ENCODE data around the gene LDLRAP1.

The LDLRAP1 gene

DNA sequence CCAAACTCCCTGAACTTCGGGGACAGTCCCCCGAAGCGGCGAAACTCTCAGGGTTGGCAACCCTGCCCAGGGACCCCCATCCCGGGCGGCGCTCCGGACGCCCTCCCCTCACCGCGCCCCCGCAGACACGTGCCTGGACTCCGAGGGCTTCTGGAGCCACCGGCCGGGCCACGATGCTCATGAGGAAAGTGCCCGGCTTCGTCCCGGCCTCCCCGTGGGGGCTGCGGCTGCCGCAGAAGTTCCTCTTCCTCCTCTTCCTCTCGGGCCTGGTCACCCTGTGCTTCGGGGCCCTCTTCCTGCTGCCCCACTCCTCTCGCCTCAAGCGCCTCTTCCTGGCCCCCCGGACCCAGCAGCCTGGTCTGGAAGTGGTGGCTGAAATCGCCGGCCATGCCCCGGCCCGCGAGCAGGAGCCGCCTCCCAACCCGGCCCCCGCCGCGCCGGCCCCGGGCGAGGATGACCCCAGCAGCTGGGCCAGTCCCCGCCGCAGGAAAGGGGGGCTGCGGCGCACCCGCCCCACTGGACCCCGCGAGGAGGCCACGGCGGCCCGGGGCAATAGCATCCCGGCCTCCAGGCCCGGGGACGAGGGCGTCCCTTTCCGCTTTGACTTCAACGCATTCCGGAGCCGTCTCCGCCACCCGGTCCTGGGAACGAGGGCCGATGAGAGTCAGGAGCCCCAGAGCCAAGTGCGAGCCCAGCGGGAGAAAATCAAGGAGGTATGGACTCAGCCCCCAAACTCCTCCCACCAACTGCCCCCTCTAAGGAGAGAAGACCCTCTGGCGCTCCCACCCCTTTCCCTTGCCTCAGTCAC, 74.4 kb downstream of the LDLRAP1 start:
- H3K4me2 ChIP-seq (ENCODE audit: low read length) = peak overlapping the region; percentile 92
- H3K9ac ChIP-seq (ENCODE audit: low read depth, low read length) = no peak overlapping the region

DNA sequence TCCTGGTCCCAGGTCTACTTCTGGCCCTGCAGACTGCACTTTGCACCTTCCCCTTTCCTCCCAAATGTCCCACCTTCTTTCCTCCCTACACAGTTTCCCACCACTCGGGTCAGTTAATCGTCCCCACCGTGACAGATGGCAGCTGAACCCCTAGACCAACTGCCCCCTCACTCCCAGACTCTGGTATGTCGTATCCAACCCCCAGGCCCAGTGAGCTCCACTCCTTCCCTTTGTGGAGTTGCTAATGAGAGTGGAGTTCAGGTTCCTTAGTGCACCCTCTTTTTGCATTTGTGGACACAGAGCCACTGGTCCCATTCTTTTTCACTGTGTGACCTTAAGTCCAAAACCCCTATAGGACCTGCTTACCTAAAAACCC, 75.0 kb downstream of the LDLRAP1 start:
- Histone ChIP-seq H3K4me2 (ENCODE audit: low read length) (no peak overlapping the region), H3K27me3 (ENCODE audit: control insufficient read depth, insufficient read depth, low read length) (peaks cover 74% of the 10 kb centered on the region), H3K9me3 (replicated peaks; ENCODE audit: low read length) (no peaks in the 10 kb centered on the region), H3K4me1 (ENCODE audit: control insufficient read depth, insufficient read depth, low read length) (peaks cover 20% of the 10 kb centered on the region), H3K4me3 (ENCODE audit: low read length) (no peak overlapping the region), H3K36me3 (ENCODE audit: insufficient read depth, low read length) (no peaks in the 10 kb centered on the region), H3K9ac (ENCODE audit: low read depth, low read length) (no peak overlapping the region)

More for the DNA sequence above, 74.4 kb downstream of the LDLRAP1 start:
- Histone ChIP-seq H3K9me3 (replicated peaks; ENCODE audit: low read length) (no peaks in the 10 kb centered on the region), H3K4me3 (ENCODE audit: low read length) (peak overlapping the region; percentile 69), H3K4me1 (ENCODE audit: control insufficient read depth, insufficient read depth, low read length) (peaks cover 20% of the 10 kb centered on the region), H3K36me3 (ENCODE audit: insufficient read depth, low read length) (no peaks in the 10 kb centered on the region), H3K27me3 (ENCODE audit: control insufficient read depth, insufficient read depth, low read length) (peaks cover 73% of the 10 kb centered on the region)

All from skeletal muscle satellite cell (primary cell).